Right cardiac atrium (tissue), 5 donors: ENCODE data around the gene WWP2. TPM values are rescaled to one million over a fixed set of nuclear protein-coding genes. Genes with fewer than 3 reads are reported as not detected.

Experiments used
- microRNA-seq, 2 donors: library from miRNA; unstranded; fragments of <30 nt; microRNA quantifications; one replicate each; pipeline ENCODE4 v1.2.0, GENCODE V29; 2020 to 2021
- polyA plus RNA-seq: library from polyadenylated mRNA; stranded (reverse); fragments of 200-250 nt; gene quantifications from one replicate; pipeline ENCODE4 v1.2.3, GENCODE V29; 2013
- total RNA-seq, 4 donors: library from RNA; stranded (reverse); fragmentation: NEBNext Ultra II Directional; extraction: Animal tissue kit (Norgen Biotek cat#: 25700); gene quantifications; one replicate each; pipeline ENCODE4 v1.2.1, GENCODE V29; 2021
- donor health status: healthy with polysubstance abuse.
- donor health status: DM: no; HTN: yes; CAD: no.
- donor health status: DM: no; HTN: no; CAD: no.
- donor health status: DM: no; HTN: yes; CAD: no; lungs with severe emphysema.
- donor health status: DM: yes; HTN: yes; CAD: no.

The WWP2 gene
- total and polyA plus RNA-seq, 5 donors: 11.0 to 24.6 (median 18.5) TPM

Small RNAs within 50 kb of the gene (microRNA-seq; reads per million reads assigned to microRNA genes)
- 4,475 to 5,073 reads per million in 2 donors for gene MIR140

Other genes with a start within 250 kb of the WWP2 start
- 10 to 100 TPM; 17.7 to 28.5 (median 23.5) TPM for gene NFAT5, start 196.4 kb upstream of the WWP2 start, total RNA-seq
- 6.9 TPM for gene NFAT5, start 196.4 kb upstream of the WWP2 start, polyA plus RNA-seq
- gene NQO1, start 35.8 kb upstream of the WWP2 start, total RNA-seq: 10 to 100 TPM; 11.5 to 27.0 (median 15.7) TPM
- 19.9 TPM for gene NQO1, start 35.8 kb upstream of the WWP2 start, polyA plus RNA-seq
- 10 to 100 TPM; 18.2 to 23.7 (median 20.9) TPM for gene NOB1, start 7.4 kb upstream of the WWP2 start, total RNA-seq
- 14.9 TPM for gene NOB1, start 7.4 kb upstream of the WWP2 start, polyA plus RNA-seq
- gene CLEC18A, start 189.0 kb downstream of the WWP2 start, total RNA-seq: under 1 TPM; 0.34 to 0.74 (median 0.48) TPM
- gene CLEC18A, start 189.0 kb downstream of the WWP2 start, polyA plus RNA-seq: 0.18 TPM